Measurements from ENCODE around the gene MCC. TPM values are rescaled to one million over a fixed set of nuclear protein-coding genes. Genes with fewer than 3 reads are reported as not detected.

The MCC gene
- total and polyA plus RNA-seq, 2 of the 4 experiments (the other 2 are of a cell fraction): 5.0 to 20.6 TPM

DNA sequence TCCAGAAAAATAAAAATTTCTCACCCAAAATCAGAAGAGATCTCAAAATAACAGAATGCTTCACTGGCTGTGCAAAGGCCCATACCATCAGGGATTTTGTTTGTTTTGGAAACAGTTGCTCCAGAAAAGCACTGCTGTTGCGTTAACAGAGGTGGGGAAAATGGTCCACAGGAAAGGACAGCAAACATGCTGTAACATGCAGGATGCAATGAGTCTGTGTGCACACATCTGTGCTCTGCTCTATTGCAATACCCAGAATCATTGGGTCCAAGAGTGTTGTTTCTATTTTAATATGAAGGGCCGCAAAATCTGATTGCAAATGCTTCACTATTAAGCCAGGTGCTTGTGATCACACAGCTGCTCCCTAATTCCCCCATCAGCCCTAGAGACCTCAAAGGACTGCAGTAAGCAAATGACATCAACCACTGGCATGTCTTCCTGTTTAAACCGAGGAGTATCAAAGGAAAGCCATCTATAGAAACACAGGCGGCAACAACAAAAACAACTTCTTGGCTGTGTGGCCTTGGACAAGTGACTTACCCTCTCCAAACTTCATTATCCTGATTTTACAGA, 370.6 kb downstream of the MCC start:
- dilution Hi-C loops (cut with HindIII; ENCODE audit: low sequenced_read_pairs, unreplicated experiment) (no loop called here), intact Hi-C loops (cut with micrococcal nuclease) (no loop called here), in situ Hi-C loops (cut with MboI; ENCODE audit: low sequenced_read_pairs) (no loop called here)
- BruUV-seq (replicated peaks): no TSS peak
- Histone ChIP-seq H3K9me3 (ENCODE audit: control insufficient read depth, insufficient read depth, low read length) (no peaks in the 10 kb centered on the region; the same call in 1 of the 2 replicates), H3K56ac (ENCODE audit: extremely low read depth, insufficient read depth, low read length) (no peak overlapping the region), H3K14ac (replicated peaks; ENCODE audit: low read depth, low read length) (no peak overlapping the region), H3K18ac (ENCODE audit: low read depth, low read length) (no peak overlapping the region), H3K4me2 (ENCODE audit: low read depth, low read length) (no peak overlapping the region), H3K27me3 (ENCODE audit: control insufficient read depth, insufficient read depth, low read length) (no peaks in the 10 kb centered on the region), H3K79me1 (ENCODE audit: low read depth in 1 of 2, low read length in 2 of 2) (peaks cover 3 to 7% of the 10 kb centered on the region in 2 experiments; a peak in 3 of 4 replicates), H3K23ac (ENCODE audit: low read depth, low read length) (no peak overlapping the region), H3K9ac (ENCODE audit: low read depth, low read length) (no peak overlapping the region), H4K91ac (ENCODE audit: insufficient read depth, low read depth, low read length) (no peak overlapping the region), H2BK15ac (ENCODE audit: low read depth, low read length) (no peak overlapping the region), H3K27ac (ENCODE audit: insufficient read depth, low read length) (no peak overlapping the region), H4K20me1 (ENCODE audit: insufficient read depth, low read length) (peaks cover 4% of the 10 kb centered on the region; the same call in 1 of the 2 replicates), H3K9me1 (ENCODE audit: insufficient read depth, low read length) (peaks cover 9% of the 10 kb centered on the region), H2BK5ac (ENCODE audit: low read depth, low read length, poor library complexity, severe bottlenecking) (no peak overlapping the region), H2BK120ac (ENCODE audit: low read depth, low read length) (no peak overlapping the region), H4K5ac (ENCODE audit: low read depth, low read length) (no peak overlapping the region), H2AK5ac (ENCODE audit: low read depth, low read length) (no peak overlapping the region; the same call in 1 of the 2 replicates), H2AFZ (replicated peaks; ENCODE audit: low read length, poor library complexity) (no peak overlapping the region), H3K4ac (ENCODE audit: low read depth, low read length) (0 out of 2 replicates have a peak overlapping the region, but pooled peaks have one; percentile 20), H2BK20ac (ENCODE audit: low read depth, low read length) (no peak overlapping the region), H2AK9ac (replicated peaks; ENCODE audit: low read depth, low read length, poor library complexity) (no peak overlapping the region), H3K4me1 (ENCODE audit: control insufficient read depth, insufficient read depth, low read length) (peaks cover 17% of the 10 kb centered on the region), H4K8ac (ENCODE audit: low read depth in 2 of 2, low read length in 2 of 2) (no peak overlapping the region), H3K36me3 (ENCODE audit: control insufficient read depth, insufficient read depth, low read length) (peaks cover 16% of the 10 kb centered on the region), H3K4me3 (ENCODE audit: insufficient read depth, low read depth, low read length) (no peak overlapping the region)
- ATAC-seq (ENCODE audit: low read depth): no peak
- CTCF ChIA-PET: no interaction called here
- no CpG with 5 or more reads among the region's 4 CpGs for WGBS, 2 experiments (ENCODE audit: extremely low coverage in 2 of 2, insufficient read length in 1 of 2)
- DNase-seq: peak; percentile 14
- POLR2A ChIA-PET (ENCODE audit: unreplicated experiment): no interaction called here
- no peak for TF ChIP-seq CEBPB (IDR thresholded peaks at IDR 0.05; ENCODE audit: low read depth, low read length)
- no peak for TF ChIP-seq RFX5 (IDR thresholded peaks at IDR 0.05; ENCODE audit: low read depth, low read length)
